22Rv1 (cell line): ENCODE results near the gene SNX33.

Experiments used
- CTCF ChIP-seq: fragments of 450-650 bp; IDR thresholded peaks from 2 replicates; pipeline ENCODE4 v1.5.1; 2017; ENCODE audit warnings: mild to moderate bottlenecking
- ZFX ChIP-seq: fragments of 450-650 bp; IDR thresholded peaks from 2 replicates; pipeline ENCODE4 v1.6.1; 2017; ENCODE audit warnings: antibody characterized with exemption, borderline replicate concordance

DNA sequence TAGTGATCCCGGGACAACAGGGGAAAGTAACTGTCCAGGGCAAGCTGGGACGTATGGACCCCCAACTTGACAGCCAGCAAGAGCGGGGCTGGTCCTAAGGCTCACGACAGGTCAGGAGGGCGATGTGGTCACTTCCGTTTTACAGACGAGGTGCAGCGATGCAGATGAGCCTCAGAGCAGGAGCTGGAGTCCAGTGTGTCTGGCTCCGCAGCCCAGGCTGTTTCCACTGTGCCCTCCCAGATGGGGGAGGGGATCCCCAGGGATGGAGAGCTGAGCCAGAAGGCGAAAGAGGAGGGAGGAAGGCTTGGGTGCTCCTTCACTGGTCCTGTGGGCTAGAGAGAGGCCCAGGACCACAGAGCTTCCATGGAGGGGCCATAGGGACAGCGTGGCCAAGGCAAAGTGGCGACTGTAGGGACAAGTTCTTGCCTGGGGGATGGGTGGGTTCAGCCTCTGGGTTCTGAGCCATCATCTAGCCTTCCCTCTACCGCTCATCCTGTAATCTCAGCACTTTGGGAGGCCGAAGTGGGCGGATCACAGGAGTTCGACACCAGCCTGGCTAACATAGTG lies 5.7 kb downstream of the SNX33 start:
- no peak for TF ChIP-seq CTCF
- TF ChIP-seq ZFX: no peak
